ENCODE measurements around the gene RNU1-2.
"Not testable (repeated sequence)": the region's sequence is repeated elsewhere in the genome, so short reads cannot be mapped to it uniquely, and the experiment has no call there.

Gene RNU1-2

DNA sequence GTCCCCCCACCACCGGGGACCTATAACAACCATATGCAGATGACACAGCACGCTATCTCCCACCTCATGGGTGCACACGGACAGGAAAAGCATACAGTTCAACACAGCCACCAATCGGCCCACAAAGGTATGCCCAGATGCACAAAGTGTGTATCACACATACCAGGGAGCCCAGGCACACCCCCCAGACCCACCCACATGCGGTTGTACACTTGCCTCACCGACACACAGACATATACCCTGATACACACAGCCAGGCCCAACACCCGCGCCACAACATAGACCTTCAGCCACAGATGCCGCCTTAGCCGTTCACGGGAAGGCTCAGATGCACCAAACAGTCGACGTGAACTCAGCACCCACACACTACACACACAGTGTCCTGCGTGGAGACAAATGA lies 31.5 kb downstream of the RNU1-2 start:
- DNase-seq, result no peak

GRCh38 chr1:16927711-16928485 lies 32.1 kb downstream of the RNU1-2 start:
- no peak for DNase-seq

- not testable (repeated sequence) for DNase-seq
Measured at GRCh38 chr1:16929146-16930041, 33.6 kb downstream of the RNU1-2 start.

GRCh38 chr1:16931206-16931934 lies 35.6 kb downstream of the RNU1-2 start:
- DNase-seq, result not testable (repeated sequence)

DNA sequence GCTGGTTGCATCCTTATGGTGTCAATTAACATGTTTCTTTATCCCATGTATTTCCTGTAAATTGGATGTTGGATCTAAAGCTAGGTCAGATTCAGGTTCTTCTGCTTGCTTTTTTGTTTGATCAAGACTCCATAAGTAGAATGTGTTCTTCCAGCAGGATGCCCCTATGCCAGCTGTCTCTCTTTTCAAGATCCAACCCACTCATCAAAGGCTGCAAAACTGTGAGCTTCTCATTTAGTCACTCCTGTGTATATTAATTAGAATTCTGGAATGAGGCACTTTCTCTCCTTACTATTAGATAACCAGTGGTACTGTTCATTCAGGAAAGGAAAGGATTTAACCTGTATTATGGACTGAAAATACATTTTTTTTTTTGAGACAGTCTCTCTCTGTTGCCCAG lies 38.2 kb downstream of the RNU1-2 start:
- DNase-seq, result not testable (repeated sequence)

DNA sequence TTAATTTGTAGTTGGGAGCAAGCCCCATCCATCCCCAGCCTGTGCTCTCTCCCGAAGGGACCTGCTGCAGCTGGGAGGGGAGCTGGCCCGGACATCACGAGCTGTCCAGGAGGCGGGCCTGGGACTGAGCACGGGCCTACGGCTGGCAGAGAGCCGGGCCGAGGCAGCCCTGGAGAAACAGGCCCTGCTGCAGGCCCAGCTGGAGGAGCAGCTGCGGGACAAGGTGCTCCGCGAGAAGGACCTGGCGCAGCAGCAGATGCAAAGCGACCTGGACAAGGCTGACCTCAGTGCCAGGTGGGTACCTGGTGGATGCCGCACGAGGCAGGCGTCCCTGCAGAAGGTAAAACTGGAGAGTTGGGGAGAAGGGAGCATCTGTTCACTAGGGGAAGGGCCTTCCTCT lies 40.8 kb downstream of the RNU1-2 start:
- not testable (repeated sequence) for DNase-seq

DNA sequence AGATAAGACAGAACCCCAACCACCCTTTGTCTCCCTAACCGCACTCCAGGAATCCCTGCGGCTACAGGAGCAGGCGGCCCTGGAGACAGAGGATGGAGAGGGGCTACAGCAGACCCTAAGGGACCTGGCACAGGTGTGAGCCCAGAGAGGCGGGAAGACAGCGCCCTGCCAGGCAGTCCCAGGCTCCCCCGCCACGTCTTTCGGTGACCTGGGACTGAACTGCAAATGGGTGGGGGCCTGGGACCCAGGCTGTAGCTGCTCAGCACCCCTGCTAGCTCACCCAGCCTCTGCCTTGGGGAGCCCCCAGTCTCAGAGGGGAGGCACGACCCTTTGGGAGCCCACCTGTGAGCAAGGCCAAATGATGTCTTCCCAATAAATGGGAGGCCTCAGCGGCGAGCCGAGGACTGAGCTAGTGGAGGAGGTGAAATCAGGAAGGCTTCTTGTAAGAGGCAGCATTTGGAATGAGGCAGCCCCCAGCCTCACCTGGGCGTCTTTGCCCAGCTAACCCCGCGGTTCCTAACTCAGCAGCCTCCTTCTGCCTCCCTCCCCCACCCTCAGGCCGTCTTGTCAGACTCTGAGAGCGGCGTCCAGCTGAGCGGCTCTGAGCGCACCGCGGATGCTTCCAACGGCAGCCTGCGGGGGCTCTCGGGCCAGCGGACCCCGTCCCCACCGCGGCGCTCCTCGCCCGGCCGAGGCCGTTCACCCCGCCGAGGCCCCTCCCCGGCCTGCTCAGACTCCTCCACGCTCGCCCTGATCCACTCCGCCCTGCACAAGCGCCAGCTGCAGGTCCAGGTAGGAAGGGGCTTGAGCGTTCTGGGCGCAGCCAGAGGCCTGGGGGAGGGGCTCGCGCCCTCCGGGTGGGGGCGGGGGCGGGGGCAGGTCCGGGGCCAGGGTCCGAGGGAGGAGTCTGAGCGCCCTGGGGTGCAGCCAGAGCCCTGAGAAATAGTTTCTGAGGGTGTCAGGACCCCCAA lies 42.9 kb downstream of the RNU1-2 start:
- no peak for DNase-seq

- not testable (repeated sequence) for DNase-seq
Measured at GRCh38 chr1:16939386-16940180, 43.8 kb downstream of the RNU1-2 start.

DNA sequence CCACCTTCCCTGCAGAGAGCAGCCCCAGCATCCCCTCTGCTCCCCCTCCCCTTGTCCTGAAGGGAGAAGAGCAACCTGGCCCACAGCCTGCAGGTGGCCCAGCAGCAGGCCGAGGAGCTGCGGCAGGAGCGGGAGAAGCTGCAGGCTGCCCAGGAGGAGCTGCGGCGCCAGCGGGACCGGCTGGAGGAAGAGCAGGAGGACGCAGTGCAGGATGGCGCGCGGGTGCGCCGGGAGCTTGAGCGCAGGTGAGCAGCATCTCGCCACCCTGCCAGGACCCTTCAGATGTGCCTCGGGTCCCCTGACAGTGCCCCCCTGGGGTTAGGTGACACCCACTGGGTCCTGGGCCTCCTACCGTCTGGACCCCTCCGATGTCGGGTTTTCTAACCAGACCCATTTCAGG lies 48.3 kb downstream of the RNU1-2 start:
- DNase-seq, result no peak

DNA sequence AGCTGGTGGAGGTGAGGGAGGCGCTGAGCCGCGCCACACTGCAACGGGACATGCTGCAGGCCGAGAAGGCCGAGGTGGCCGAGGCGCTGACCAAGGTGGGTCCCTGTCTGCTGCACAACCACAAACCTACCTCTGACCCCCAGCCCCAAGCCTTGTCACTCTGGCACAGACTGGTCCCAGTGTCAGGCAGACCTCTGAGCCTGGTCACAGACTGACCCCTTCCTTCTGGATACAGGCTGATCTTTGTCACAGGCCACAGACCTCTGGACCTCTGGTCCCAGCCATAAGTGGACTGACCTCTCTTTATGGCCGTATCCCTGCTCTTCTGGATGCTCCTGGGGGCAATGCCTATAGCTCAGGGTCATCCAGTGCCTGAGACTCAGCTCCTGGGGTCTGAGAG lies 49.7 kb downstream of the RNU1-2 start:
- not testable (repeated sequence) for DNase-seq
